Activated CD4-positive, alpha-beta T cell treated with anti-CD3 and anti-CD28 coated beads for 36 hours (primary cell): ENCODE data around the gene NRXN3. TPM values are rescaled to one million over a fixed set of nuclear protein-coding genes. Genes with fewer than 3 reads are reported as not detected.

Source experiments
- ATAC-seq: fragments of 200-7000 bp; cut with Tn5 transposase; one replicate; pipeline ENCODE4 v1.10.0; 2021; ENCODE audit warnings: mild to moderate bottlenecking, moderate library complexity
- CTCF ChIA-PET: fragments of 350-600 bp; sonication (Branson Sonifier 250); formaldehyde crosslinking; loops from one replicate; lab custom pipeline; 2021; ENCODE audit warnings: antibody characterized with exemption; lab: Charles Lee
- POLR2A ChIA-PET: fragments of 350-600 bp; sonication (Branson Sonifier 250); formaldehyde crosslinking; loops from one replicate; lab custom pipeline; 2021; ENCODE audit warnings: antibody characterized with exemption, inconsistent platforms; lab: Charles Lee
- DNase-seq: peaks from one replicate; pipeline ENCODE4 v3.0.0-alpha.2; 2020
- H3K27ac Mint-ChIP-seq: one replicate; pipeline ENCODE4 v1.8.0; 2021; ENCODE audit warnings: mixed read lengths
- H3K27me3 Mint-ChIP-seq: one replicate; pipeline ENCODE4 v1.8.0; 2021; ENCODE audit warnings: mixed read lengths
- H3K36me3 Mint-ChIP-seq: one replicate; pipeline ENCODE4 v1.8.0; 2021; ENCODE audit warnings: low read depth, mixed read lengths
- H3K4me1 Mint-ChIP-seq: one replicate; pipeline ENCODE4 v1.8.0; 2021; ENCODE audit warnings: mixed read lengths
- H3K4me3 Mint-ChIP-seq: one replicate; pipeline ENCODE4 v1.8.0; 2021; ENCODE audit warnings: mild to moderate bottlenecking, moderate library complexity, mixed read lengths
- H3K9me3 Mint-ChIP-seq: one replicate; pipeline ENCODE4 v1.8.0; 2021; ENCODE audit warnings: low read depth, mixed read lengths
- intact Hi-C, 2 experiments: fragments of 100-400 bp; cut with DNase I in 1 of 2; cut with micrococcal nuclease in 1 of 2; formaldehyde crosslinking; loops; one replicate each; pipeline versions ENCODE4 v1.14.2 to v1.15.1; 2022 to 2024; cut with DNase I, micrococcal nuclease
- total RNA-seq, 2 experiments: library from RNA; stranded (reverse); gene quantifications; one replicate each; pipeline ENCODE4 v1.2.3, GENCODE V29; 2021

NRXN3 gene
- total RNA-seq, 2 experiments from 2014 or later: not detected

DNA sequence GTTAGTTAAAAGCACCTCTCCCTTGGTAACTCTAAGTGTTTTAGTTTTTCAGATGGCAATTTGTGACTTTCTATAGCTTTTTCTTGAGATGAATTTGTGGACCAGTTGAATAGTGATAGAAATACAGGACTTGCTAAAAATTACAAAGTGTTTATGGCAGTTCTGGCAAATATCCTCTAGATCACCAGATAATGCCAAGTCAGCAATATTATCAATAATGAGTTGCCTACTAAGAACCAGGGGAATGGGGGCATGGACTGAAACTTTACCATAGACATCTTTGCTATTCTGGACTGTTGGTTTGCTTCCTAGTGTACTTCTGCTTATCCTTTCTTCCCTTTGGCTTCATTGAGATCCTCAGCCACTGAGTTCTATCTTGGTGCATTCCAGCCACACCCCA, 1456.9 kb downstream of the NRXN3 start:
- Mint-ChIP-seq H3K4me1 (no peaks in the 10 kb centered on the region), H3K9me3 (peaks cover 2% of the 10 kb centered on the region), H3K27ac (no peak overlapping the region), H3K27me3 (no peaks in the 10 kb centered on the region), H3K4me3 (no peak overlapping the region), H3K36me3 (no peaks in the 10 kb centered on the region)
- ATAC-seq: no peak
- CTCF ChIA-PET: no interaction called here
- POLR2A ChIA-PET: no interaction called here
- intact Hi-C loops: no loop called here
- no peak for DNase-seq

DNA sequence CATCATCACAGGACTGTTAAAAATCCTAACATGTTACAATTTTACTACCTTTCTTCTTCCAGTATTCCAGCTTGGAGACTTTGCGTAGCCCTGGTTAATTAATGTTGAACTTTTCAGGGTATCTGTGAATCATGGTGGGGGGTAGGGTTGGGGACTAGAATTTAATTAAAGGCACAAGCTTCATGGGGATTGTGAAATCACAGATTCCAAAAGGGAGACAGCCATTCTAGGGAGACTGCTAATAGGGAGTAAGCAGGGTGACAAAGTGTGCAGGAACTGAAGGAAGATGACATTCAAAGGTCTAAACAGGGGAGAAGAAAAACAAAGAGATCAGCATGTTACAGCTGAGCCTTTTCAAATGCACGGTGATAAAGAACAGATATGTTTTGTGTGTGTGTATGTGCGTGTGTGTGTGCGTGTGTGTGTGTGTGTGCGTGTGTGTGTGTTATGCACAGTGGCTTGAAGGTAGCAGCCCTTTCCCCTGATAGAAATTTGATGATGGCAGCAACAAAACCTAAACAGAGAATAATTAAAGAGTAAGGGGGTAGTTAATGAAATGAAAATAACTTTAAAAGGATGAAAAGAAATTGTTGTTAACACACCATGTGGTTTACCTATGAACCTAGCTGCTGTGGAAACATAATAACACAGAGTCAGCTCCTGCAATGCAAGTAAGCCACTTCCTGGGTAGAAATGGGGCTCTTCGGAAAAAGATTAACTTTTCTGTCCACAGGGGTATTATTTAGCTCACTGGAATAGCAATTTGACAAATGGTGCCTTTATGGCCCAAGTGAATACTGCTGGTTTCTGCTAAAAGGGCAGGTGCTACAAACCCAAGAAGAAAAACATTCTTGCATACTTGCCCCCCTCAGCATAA, 1459.5 kb downstream of the NRXN3 start:
- CTCF ChIA-PET: no interaction called here

DNA sequence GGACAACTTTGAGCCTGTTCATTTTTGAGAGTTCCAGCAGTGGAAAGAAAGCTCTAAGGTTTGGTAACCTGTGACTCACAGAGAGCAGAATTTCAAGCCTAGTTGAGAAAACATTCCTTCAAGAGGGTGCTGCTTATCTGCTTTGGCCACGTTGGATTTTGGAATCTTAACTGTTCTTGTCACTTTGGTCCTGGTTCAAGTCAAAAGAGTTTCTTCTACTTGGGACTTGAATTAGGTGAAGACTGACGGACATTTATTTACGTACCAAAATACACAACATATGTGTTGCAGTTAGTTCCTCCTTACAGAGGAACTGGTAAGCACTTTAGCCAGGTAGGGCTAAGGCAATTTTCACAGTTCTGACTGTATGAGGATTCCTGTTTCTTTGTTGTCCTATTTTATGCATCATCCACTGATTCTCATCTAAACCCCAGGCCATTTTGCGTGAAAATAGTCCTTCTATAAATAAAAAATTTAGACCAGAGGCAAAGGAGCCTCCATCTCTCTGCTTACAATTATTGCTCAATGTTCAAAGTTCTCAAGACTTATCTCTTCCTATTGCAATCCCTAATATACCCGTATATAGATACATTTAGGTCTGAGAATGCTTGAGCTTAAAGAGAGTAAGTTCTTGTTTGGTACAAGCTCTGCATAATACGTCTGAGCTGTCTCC, 1460.3 kb downstream of the NRXN3 start:
- intact Hi-C loops: no loop called here
- POLR2A ChIA-PET: interaction anchor here (0.5 kb wide), 1 partner anchor 21 kb away, joined by 4 read pairs; no protein-coding TSS in a partner anchor
- DNase-seq (no peak), ATAC-seq (no peak)
- Mint-ChIP-seq H3K4me1 (no peaks in the 10 kb centered on the region), H3K9me3 (peaks cover 5% of the 10 kb centered on the region), H3K36me3 (no peaks in the 10 kb centered on the region), H3K27me3 (no peaks in the 10 kb centered on the region), H3K4me3 (no peak overlapping the region), H3K27ac (no peak overlapping the region)
- CTCF ChIA-PET: no interaction called here

More for the DNA sequence above, 1459.5 kb downstream of the NRXN3 start:
- no peak overlapping the region for H3K27ac Mint-ChIP-seq
- ATAC-seq (no peak), DNase-seq (no peak)
- no peaks in the 10 kb centered on the region for H3K36me3 Mint-ChIP-seq
- no peak overlapping the region for H3K4me3 Mint-ChIP-seq
- H3K9me3 Mint-ChIP-seq: peaks cover 5% of the 10 kb centered on the region
- no peaks in the 10 kb centered on the region for H3K4me1 Mint-ChIP-seq
- no peaks in the 10 kb centered on the region for H3K27me3 Mint-ChIP-seq
- POLR2A ChIA-PET: no interaction called here
- intact Hi-C loops: no loop called here

DNA sequence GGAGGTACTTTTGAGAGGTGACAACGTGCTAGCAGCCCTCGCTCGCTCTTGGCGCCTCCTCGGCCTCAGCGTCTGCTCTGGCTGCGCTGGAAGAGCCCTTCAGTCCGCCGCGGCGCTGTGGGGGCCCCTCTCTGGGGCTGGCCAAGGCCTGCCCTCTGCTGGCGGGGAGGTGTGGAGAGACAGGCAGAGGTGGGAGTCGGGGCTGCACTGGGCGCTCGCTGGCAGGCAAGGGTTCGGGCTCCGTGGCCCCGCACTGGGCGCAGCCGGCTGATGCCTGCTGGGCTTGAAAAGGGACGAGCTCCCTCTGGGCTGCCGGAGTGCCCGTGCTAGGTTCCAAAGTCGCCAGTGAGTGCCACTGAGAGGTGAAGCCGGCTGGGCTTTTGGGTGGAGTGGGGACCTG, 1461.1 kb downstream of the NRXN3 start:
- Mint-ChIP-seq H3K27ac (no peak overlapping the region), H3K4me3 (no peak overlapping the region), H3K27me3 (no peaks in the 10 kb centered on the region), H3K4me1 (no peaks in the 10 kb centered on the region), H3K9me3 (peaks cover 5% of the 10 kb centered on the region), H3K36me3 (no peaks in the 10 kb centered on the region)
- CTCF ChIA-PET: no interaction called here
- POLR2A ChIA-PET: interaction anchor here (0.6 kb wide), 1 partner anchor 467 kb away, joined by 4 read pairs; no protein-coding TSS in a partner anchor
- no peak for DNase-seq
- no peak for ATAC-seq
- intact Hi-C loops: no loop called here

DNA sequence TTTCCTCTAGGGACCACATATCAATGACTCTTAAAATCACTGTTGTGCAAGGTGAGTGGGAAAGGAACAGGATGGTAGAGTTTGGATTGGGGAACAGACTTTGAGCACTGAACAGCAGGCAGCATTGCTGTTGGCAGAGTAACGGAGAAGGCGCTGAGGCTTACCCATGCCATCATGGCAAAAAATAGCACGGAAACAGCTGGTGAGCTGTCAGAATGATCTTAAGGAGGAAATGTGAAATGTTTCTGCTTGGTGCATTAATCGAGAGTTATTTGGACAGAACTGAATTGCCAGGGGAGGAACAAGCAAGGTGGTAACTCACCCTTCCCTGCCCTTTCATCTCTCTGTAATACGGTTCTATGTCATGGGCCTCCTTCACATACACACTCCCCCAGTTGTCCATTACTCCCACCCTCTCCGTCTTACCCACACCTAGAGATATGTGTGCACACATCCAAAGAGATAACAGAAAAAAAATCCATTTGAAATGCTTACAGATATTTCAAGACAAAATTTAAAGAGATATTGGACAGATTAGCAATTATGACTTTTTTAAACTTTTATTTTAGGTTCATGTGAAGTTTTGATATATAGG, 1468.6 kb downstream of the NRXN3 start:
- H3K27ac Mint-ChIP-seq: no peak overlapping the region
- no peaks in the 10 kb centered on the region for H3K4me1 Mint-ChIP-seq
- H3K9me3 Mint-ChIP-seq: no peaks in the 10 kb centered on the region
- H3K4me3 Mint-ChIP-seq: no peak overlapping the region
- intact Hi-C loops: no loop called here
- no peaks in the 10 kb centered on the region for H3K27me3 Mint-ChIP-seq
- no peak for DNase-seq
- POLR2A ChIA-PET: no interaction called here
- CTCF ChIA-PET: no interaction called here
- no peak for ATAC-seq
- no peaks in the 10 kb centered on the region for H3K36me3 Mint-ChIP-seq

DNA sequence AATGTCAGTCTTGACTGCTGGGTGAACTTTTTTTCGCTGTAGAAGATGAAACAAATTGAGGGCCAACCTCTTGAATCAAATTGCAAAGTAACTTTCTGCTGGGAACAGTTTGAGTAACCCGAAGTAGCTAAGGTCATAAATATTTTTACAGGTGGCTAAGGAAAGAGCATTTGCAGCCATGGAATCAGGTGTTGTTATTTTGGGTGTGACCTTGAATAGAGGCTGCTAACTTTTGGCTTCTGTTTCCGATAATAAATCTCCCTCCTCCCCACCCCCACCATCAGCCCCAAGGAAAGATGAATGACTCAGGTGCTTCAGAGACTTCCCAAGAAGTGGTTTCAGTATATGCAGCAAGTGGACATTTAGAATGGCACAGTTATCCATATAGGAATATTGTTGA, 1469.4 kb downstream of the NRXN3 start:
- no peaks in the 10 kb centered on the region for H3K36me3 Mint-ChIP-seq
- H3K9me3 Mint-ChIP-seq: no peaks in the 10 kb centered on the region
- ATAC-seq: no peak
- intact Hi-C loops: no loop called here
- H3K4me1 Mint-ChIP-seq: no peaks in the 10 kb centered on the region
- CTCF ChIA-PET: no interaction called here
- no peak overlapping the region for H3K27ac Mint-ChIP-seq
- DNase-seq: no peak
- no peak overlapping the region for H3K4me3 Mint-ChIP-seq
- no peaks in the 10 kb centered on the region for H3K27me3 Mint-ChIP-seq
- POLR2A ChIA-PET: no interaction called here

DNA sequence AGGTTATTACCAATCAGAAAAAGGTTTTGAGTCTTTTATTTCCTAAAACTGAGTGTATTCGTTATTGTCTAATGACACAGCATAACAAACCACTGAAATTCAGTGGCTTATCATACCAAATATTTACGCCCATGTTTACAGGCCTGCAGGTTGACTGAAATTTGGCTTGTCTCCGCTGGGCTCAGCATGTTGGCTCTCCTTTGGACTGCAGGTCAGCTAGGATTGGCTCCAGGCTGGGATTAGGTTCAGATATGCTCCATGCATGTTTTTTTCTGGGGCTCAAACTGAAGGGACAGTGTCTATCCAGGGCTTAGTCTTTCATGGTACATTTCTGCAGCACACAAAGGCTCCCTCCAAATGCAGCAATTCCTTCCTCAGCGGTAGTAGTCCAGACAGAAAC, 1471.2 kb downstream of the NRXN3 start:
- ChIA-PET POLR2A (no interaction called here), CTCF (no interaction called here)
- DNase-seq (no peak), ATAC-seq (no peak)
- H3K4me3 Mint-ChIP-seq: no peak overlapping the region
- no peaks in the 10 kb centered on the region for H3K4me1 Mint-ChIP-seq
- no peaks in the 10 kb centered on the region for H3K27me3 Mint-ChIP-seq
- intact Hi-C loops: no loop called here
- no peak overlapping the region for H3K27ac Mint-ChIP-seq
- H3K36me3 Mint-ChIP-seq: no peaks in the 10 kb centered on the region
- no peaks in the 10 kb centered on the region for H3K9me3 Mint-ChIP-seq

DNA sequence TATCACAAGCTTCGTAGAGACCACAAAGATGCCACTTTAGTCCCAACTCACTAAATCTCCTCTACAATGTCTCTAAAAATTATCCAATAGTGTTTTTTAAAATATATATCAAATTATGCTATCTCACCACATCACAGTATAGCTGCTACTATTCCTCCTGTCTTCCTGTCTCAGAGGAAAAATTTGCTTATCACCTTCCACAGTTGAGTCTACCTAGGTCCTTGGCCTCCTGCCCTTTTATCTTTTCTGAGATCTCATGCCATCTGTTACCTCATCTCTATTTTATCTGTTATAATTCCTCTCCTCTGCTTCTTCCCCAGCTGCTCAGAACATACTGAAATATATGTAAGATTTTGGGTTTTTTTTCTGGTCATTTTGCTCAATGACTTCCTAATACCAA, 1473.0 kb downstream of the NRXN3 start:
- CTCF ChIA-PET: interaction anchor here (0.7 kb wide), 1 partner anchor 558 kb away, joined by 3 read pairs; no protein-coding TSS in a partner anchor
- Mint-ChIP-seq H3K27ac (no peak overlapping the region), H3K36me3 (no peaks in the 10 kb centered on the region), H3K4me3 (no peak overlapping the region), H3K4me1 (no peaks in the 10 kb centered on the region), H3K27me3 (no peaks in the 10 kb centered on the region), H3K9me3 (no peaks in the 10 kb centered on the region)
- ATAC-seq (no peak), DNase-seq (no peak)
- intact Hi-C loops: no loop called here
- POLR2A ChIA-PET: no interaction called here

DNA sequence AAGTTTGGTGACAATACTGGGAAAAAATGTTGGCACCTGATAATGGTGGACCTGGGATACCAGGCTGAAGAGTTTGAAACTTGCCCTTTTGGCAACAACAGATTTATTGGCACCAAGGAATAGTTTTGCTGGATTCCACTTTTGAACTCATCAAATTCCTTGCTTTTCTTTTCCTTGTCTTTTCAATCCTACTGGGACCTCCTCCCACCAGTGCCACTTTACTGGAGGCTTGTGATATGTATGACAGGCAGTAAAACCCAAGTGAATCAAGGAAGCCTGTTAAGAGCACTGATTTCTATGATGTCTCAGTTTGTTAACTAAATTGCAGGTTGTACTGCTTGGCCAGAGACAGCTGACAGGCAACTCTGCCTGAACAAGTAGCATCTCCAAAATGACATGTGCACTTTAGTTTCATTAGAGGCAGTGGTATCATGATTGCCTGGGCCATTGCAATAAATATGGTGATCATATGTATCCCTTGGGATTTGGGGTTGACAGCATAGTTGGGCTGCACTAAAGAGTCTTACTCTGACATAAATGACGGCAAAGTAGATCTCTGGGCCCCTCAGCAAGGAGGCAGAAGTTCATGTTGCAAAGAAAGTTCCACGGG, 1475.7 kb downstream of the NRXN3 start:
- CTCF ChIA-PET: no interaction called here
- intact Hi-C loops: no loop called here
- no peaks in the 10 kb centered on the region for H3K4me1 Mint-ChIP-seq
- DNase-seq (no peak), ATAC-seq (no peak)
- H3K27ac Mint-ChIP-seq: no peak overlapping the region
- H3K27me3 Mint-ChIP-seq: no peaks in the 10 kb centered on the region
- H3K9me3 Mint-ChIP-seq: no peaks in the 10 kb centered on the region
- no peaks in the 10 kb centered on the region for H3K36me3 Mint-ChIP-seq
- no peak overlapping the region for H3K4me3 Mint-ChIP-seq
- POLR2A ChIA-PET: no interaction called here

DNA sequence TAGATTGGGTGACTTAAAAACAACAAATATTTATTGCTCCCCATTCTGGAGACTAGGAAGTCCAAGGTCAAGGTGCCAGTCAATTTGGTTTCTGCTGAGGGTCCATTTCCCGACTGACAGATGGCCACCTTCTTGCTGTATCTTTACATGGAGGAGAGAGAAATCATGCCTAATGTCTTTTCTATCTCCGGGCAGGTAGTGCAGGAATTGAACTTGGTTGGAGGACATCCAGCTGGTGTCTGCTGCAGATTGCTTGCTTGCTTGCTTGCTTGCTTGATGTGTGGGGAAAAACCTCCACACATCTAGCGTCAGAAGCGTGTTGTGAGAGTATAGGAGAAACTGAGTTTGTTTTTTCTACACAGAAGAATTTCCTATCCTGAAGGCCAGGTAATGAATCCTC, 1479.7 kb downstream of the NRXN3 start:
- Mint-ChIP-seq H3K27me3 (no peaks in the 10 kb centered on the region), H3K27ac (no peak overlapping the region), H3K4me3 (no peak overlapping the region), H3K9me3 (peaks cover 2% of the 10 kb centered on the region), H3K36me3 (no peaks in the 10 kb centered on the region), H3K4me1 (no peaks in the 10 kb centered on the region)
- CTCF ChIA-PET: no interaction called here
- ATAC-seq (no peak), DNase-seq (no peak)
- POLR2A ChIA-PET: no interaction called here
- intact Hi-C loops: no loop called here

DNA sequence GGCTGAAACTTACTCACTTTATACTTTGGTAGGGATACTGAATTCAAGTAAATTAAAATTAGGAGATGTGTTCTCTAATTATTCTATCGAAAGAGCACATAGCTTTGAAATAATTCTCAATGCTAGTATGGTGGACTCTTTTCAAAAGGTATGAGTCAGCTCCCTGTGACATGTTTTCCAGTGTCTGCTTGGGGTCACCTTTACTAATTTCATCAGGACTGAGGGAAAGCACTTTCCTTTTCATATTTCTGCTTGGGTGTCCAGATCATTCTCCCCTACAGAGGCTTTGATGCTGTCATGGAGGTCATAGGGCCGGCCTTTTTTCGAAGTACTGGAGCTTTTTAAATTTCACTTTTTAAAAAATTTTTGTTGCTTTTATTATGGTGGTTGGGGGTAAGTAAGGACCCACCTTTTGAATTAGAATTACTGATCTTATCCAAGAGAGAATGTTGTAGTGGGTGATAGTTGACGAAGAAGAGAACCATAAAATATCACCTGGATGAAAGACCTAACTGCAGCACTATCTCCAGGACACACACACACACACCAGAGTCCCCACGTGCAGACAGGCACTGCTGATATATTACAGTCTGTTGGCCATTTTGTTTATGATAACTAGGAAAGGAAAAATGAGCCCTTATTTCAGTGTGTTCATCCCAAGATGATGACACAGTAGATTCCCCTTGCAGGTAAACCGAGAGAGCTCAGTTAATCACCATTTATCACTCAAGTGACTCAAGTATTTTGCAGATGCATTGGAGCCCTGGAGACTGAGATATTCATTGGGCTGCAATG, 1482.5 kb downstream of the NRXN3 start:
- ATAC-seq: no peak

More for the DNA sequence above, 1482.5 kb downstream of the NRXN3 start:
- Mint-ChIP-seq H3K36me3 (no peaks in the 10 kb centered on the region), H3K27ac (no peak overlapping the region), H3K4me3 (no peak overlapping the region), H3K27me3 (no peaks in the 10 kb centered on the region), H3K9me3 (peaks cover 4% of the 10 kb centered on the region), H3K4me1 (no peaks in the 10 kb centered on the region)
- DNase-seq: no peak
- POLR2A ChIA-PET: no interaction called here
- CTCF ChIA-PET: no interaction called here
- intact Hi-C loops: no loop called here
